HG02884 (cell line): ENCODE measurements around the gene KDM4C.

Source experiments
- ATAC-seq: cut with Tn5 transposase; IDR thresholded peaks from one replicate; pipeline ENCODE4 v1.9.1; 2021; ENCODE audit warnings: mild to moderate bottlenecking, moderate library complexity; ENCODE audit not compliant: unreplicated experiment

Gene KDM4C

DNA sequence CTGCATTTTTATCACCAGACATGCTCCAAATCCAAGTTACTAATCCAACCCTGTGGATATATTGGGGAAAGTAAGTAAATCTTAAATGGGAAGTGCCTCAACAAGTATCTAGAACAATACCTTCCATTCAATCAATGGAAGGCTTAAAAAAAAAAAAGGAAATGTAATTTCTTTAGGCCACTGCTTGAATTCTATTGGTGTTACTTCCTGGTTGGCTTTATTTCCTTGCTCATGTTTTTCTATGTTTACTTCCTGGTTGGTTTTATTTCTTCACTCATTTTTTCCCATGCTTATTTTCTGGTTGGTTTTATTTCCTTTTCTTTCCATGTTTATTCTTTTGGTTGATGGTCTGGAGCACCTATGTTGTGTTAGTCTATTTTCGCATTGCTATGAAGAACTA, 363.9 kb downstream of the KDM4C start:
- ATAC-seq, result no peak

DNA sequence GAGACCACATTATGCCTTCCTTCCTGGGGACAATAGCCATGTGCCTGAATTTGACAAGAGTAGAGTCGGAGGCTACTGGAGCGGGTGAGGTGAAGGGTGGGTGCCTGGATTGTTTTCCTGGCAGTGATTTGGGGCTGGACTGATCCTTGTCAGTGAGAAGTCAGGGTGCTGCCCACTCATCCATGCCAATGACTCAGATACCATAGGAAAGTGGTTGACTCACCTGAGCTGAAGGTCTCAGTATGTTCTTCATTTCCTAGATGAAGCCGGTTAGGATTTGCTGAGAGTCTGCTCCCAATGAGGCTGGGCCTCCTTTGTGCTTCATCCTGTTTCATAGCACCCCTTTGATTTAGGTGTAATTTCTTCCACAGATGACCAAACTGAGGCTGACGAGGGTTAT, 366.0 kb downstream of the KDM4C start:
- no peak for ATAC-seq

DNA sequence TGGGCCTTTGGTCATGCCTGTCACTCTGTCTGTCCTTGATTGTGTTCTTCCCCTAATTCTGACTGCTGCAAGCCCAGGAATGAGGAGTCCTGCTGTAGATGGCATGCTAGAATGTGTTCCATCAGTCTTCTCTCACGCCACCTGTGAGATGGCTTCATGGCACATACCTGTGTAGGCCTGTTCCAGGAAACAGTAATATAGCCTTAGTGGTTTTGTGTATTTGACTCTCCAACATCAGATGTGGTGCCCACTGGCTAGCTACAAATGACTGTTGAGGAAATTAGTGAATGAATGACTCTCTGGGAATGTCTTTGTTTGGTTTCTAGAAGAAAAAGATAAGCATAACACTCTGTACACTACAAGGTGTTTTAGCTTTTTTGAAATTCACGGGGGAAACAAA, 367.5 kb downstream of the KDM4C start:
- no peak for ATAC-seq

DNA sequence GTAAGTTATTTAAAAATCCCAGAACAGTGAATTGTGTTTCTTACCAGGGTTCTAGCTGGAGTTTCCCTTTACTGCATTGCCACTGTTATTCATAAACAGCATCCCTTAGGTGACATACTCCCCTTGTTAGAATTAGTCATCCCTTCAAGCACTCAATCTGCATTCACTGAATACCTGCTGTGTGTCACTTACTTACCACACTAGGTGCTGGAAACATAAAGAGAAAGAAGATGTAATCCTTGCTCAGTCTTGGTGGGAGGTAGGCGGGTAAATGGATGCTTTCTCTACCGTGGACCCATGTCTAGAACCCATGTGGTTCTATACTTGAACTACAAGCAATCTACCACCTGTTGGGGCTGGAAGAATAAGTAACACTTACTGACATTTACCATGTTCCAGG, 371.6 kb downstream of the KDM4C start:
- ATAC-seq, result no peak

DNA sequence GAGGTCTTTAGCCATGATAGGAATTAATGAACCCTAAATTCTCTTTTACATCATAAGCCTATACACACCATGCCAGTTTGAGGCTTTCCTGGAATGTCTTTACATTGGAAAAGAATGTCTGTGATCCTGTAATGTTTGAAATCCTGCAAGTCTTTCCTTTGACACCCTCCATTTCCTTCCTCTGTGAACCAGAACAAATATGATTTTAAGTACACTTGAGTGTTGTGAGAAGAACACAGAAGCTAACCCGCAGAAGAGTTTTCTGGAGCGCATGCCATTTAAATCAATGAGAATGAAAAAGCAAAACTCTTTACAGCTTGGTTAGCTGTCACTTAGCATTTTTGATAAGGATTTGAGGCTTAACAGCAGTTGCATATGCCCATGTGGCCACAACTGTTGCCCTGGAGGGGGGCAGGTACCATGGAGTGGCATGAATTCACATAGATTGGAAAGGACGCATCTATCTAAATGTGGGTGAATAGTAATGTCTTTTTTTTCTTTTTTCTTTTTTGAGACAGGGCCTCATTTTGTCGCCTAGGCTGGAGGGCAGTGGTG, 372.6 kb downstream of the KDM4C start:
- no peak for ATAC-seq

DNA sequence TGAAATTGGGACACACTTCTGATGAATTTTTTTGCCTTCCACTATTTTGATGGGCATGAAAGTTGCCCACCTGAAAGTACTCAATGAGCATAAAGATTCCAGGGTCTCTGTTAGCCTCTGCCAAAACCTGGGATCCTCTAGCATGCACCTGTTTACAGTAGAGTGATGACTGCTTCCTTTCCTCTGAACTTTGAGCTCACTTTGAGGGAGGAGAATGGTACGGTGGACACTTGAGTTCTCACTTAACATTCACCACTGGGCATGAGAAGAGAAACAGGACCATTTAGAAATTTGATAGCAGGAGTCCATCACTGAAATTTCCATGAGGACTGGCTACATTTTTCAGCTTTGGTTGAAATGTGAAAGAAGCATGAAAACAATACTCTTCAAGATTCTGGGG, 374.8 kb downstream of the KDM4C start:
- ATAC-seq, result no peak

DNA sequence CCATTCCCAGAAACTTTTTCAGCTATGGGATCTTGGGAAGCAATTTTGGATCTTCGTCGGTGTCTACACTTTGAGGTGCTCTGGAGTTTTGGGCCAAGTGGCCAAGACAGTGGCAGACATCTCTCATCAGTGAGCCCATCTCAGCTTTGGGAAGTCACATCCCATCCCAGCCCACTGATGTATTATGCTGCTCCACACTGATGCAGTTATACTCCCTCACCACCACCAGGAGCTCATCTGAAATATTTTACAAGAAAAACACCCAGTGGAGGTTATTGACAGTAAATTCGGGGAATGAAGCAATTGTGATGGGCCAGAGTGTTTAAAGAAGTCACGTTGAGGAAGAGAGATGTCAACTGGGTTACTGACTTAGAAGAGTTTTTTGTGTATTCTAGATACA, 378.0 kb downstream of the KDM4C start:
- ATAC-seq, result no peak

DNA sequence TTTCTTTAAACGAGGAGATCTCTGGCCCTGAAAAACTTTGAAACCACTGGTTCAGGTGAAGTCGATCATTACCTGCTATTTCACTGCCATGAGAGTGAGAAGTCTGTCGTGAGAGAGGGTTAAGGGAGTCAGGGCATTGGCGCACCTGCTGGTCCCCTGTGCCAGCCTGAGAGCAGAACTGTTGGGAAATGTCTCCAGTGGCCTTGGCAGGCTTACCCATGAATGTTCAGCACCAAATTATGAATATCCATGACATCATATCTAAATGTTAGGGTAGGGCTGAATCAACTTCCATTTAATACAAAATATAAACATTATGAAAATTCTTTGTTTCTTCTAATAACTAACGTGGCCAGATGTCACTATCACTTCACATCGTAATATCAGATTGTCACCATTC, 379.3 kb downstream of the KDM4C start:
- no peak for ATAC-seq

DNA sequence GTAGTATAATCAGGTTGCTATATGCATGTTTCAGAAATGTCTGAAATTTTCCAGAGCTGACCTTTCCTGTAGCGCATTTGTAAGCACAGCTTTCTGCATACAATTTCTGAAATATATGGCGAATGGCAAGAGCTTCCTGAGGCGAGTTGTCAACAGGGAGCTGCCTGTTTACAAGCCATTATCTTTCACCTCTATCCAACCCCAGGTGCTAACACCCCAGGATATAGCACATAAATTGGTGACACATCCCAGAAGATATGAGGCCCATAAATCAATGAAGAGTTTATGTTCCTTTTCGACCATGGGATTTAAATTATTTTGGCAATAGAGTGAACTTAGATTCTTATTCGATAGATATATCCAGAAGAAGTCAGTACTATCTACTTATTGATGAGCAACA, 379.8 kb downstream of the KDM4C start:
- ATAC-seq, result no peak

DNA sequence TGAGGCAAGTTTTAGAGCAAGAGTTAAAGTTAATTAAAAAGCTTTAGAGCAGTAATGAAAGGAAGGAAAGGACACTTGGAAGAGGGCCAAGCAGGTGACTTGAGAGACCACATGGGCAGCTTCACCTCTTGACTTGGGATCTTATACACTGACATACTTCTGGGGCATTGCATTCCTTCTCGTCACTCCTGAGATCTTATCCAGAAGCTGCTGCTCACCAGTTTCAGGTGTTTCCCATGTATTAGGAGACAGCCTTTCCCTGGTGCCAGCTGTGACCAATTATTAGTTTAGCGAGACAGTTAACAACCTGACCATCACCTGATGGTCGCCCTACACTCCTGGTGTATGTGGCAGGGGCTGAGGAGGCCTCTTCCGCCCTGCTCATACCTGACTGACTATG, 382.1 kb downstream of the KDM4C start:
- ATAC-seq, result no peak

DNA sequence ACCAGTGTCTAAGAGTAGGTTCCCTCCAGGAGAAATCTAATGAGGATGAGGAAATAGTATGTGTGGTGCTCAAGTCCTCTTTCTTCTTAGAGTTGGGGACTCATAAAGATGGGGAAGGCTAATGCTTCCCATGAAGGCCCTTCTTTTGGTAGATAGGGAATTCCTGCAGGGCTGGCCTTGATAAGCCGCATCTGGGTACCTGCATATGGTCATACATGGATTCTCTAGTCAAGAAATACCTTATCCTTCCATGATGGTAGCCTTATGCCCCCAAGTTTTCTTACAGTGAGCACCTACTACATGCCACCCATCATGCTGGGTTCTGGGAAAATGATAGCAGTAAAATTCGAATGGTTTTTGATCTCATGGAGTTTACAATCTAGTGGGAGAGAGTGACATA, 382.6 kb downstream of the KDM4C start:
- ATAC-seq, result no peak

DNA sequence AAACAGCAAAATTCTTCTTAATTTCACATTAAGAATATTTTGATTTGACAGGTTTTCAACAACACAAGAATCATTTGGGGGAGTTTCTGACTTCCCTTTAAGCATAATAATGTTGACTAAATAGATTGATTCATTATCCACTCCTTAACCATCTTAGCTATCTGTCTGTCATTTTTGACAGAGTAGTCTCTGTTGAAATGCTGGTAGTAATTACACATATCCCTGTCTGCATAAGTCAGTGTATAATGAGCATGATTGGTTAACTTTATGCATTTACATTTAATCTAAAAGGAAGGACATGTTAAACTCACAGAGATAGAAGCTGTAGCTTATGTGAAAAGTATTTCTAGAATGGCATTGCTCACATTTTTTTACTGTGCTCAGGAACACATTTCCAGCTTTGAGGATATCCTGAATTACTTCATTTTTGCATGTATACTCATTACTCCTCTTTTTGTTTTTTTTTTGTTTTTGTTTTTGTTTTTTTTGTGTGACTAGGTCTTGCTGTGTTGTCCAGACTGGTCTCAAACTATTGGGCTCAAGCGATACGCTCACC, 385.9 kb downstream of the KDM4C start:
- ATAC-seq, result no peak

DNA sequence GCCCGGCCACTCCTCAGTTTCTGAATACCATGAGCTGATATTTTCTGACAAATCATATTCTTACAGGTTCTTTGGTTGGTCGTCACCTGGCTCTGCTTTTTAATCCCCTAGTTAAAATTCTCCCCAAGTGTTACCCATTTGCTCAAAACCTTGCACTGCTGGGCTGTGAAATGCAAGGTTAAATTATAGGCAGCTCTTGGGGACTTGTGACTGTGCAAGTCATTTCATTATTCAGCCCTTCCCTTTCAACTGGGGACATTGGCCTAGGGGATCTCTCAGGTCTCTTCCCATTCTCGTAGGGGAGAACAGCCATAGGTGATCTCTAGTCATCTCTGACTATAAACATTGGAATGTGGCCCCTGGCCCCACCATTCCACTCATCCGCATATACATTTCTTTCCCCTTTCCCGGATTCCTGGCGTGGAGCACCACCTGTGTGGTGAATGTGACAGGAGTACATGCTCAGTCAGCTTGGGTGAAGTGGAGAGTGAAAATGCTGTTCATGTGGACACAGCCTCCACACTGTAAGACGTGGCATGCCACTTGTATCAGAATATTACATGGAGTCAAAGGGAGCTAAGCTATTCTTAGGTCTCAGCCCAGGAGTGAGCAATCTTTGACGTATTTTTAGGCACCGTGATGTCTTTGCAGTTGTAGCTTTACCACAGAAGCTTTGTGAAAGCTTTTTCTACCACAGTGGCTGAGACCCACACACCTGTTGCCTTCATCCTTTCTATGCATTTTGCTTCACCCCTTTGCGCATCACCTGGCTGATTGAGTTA, 386.7 kb downstream of the KDM4C start:
- no peak for ATAC-seq

DNA sequence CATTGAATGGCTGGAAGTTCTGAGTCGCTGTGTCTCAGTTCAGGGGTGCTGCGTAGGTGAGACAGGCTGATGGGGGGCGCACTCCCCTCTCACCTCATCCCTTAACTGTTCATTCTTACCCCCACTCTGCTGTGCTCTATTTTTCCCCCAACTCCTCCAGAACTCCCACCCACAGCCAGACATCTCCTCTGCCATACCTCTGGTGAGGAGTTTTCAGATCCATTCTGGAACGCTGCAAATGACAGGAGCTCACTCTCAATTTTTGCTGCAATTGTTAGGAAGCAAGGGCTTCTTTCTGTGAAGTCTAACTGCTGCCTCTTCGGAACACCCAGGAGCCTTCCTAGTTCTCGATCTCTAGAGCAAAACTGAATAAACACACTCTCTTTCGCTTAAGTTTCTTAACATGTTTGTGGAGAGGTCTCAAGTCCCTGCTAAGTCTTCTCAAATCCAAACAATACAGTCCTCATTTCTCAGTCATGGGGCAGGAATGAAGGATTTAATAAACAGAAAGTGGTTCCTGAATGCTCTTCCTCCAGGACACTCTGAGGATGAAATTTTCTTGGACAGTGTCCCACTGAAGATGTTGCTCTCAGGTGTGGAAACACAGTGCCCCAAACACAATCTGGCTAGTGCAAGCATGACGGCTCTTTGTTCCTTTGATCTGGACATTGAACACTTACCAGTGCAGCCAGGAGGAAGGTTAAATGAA, 387.7 kb downstream of the KDM4C start:
- no peak for ATAC-seq

DNA sequence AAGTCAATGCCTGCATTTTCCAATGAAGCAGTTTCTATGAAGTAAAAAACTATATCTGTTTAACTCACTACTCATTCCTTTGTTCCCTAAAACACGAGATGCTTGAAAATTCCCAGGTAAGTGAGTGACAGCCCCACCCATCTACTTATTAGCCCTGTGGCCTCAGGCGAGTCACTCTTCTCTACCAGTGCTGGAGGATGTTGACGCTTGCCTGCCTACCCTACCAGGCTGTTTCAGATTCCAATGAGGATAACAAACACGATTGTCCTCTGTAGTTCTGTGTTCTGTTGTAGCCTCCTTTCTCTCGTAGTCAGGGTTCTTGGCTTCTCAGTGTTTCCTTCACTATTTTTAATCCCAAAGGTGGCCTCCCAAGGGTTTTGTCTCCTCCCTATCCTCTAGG, 388.8 kb downstream of the KDM4C start:
- no peak for ATAC-seq

DNA sequence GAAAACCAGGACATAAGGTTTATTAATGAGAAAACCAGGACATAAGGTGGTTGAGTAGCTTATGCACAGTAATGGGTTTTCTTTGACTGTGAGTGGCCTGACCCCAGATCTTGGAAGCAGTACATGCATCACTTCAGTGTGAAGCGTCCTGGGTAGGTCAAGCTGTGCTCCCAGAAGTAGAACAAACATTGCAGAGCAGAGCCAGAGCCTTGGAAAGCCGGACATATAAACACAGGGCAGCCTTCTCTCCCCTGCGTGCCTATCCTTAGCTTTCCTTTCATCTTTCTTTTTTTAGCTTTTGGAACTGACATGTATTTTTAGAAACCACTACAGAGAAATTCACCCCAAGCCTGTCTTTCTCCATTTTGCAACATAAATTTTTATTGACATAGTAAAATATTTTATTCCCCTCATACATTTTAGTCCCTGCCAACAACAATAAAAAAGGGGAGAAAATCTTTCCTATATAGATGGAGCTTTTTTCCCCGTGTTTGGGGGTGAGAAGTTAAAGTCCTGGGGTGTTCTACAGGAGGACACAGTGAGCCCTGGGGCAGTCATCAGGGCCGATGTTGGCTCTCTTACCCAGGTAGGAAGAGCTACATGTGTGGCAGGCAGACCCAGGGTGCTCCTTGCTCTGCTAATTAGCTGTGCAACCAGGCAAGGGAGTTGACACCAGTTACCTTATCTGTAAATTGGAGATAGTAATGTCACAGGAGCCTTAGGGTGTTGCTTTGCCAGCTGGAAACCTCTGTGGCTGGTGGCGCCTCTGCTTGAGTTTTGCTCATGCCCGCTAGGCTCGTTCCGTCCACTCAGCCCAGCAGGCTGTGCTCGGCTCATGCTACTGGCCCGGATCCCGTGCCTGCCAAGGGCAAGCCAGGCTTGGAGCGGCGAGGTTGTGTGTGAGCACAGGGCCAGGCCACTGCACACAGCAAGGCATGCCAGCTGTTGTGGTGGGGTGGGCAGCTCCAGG, 389.6 kb downstream of the KDM4C start:
- ATAC-seq, result no peak

DNA sequence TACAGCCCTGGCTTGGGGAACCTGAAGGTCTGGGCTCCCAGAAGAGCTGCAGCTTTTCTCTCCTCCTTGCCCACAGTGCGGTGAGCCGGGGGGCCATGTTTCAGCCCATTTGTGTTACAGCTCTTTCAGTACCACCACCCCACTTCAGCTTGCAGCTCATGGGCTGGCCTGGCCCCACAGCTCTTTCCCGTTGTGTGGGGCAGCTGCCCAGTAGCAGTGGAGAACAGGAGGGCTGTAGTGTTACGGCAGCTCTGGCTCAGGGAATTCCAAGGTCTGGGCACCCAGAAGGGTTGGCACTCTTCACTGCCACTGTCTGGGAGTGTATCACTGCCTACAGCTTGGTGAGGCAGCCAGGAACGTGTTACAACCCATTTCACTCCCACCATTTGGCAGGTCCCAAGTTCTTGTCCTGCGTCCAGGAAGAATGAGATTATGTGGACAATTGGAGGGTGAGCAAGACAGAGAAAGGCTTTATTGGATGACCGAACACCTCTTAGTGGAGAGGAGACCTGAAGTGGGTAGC, 390.5 kb downstream of the KDM4C start:
- no peak for ATAC-seq

DNA sequence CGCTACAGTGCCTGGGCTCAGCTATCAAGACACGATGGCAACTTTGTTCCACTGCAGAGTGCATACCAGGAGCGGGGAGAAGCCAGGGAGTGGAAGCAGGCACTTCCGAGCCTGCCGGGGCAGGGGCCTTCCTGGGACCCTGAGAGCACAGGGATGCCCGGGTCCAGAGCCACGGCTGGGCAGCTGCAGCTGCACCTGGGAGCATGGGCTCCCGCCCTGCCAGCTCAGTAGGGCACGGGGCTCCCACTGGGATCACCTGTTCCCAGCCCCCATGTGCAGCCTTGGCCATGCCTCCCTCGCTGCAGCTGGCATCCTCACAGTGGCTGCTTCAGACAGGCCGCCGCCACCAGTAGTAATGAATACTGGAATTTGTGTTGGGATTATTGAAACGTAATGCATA, 391.5 kb downstream of the KDM4C start:
- no peak for ATAC-seq

DNA sequence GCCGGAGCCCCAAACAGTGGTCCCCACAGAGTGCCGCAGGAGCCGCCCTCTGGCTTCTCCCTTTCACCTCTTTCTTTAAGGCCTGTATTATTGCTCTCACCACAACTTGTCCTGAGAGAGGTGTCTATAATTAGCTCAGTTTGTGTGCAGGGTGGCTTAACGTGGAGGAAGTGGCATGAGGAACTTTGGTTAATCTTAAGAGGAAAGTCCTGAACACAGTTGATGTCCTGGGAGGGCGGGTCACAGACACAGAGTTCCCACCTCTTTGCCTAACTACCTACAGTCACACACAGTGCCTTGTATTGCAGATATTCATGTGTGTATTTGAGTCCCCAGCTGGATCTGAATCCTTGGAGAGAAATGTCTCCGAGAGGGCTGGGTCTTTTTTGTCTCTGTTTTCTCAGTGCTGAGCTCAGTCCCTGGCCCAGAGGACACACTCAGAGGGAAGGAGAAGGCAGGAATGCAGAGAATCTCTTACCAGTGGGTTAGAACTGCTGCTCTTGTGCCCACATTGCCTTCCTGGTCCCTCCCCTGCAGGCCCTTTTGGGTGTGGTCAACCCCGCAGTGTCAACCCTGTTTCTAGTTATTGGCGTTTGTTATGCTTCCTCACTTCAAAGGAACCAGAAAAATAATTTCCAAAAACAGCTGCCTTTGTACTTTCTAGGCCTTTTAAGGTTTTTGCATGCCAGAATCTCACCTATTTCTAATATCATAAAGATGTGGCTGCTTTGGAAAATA, 392.5 kb downstream of the KDM4C start:
- no peak for ATAC-seq

DNA sequence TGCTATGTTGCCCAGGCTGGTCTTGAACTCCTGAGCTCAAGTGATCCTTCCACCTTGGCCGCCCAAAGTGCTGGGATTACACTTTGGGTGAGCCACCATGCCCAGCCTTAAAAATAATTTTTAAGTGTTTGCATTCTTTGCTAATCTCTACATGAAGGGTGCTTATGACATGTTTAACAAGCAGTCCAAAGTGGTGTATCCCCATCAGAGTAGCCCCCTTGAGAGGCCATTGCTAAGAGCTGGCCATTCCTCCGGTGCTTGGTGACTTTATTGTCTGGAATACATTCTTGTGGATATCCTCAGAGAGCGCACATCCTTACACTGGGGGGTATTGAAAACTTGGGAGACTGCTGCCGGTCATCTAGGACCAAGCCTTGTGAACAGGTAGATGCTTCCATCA, 395.4 kb downstream of the KDM4C start:
- no peak for ATAC-seq
